Activated CD8-positive, alpha-beta memory T cell treated with anti-CD3 and anti-CD28 coated beads for 36 hours (primary cell): ENCODE results near the gene VPS50. TPM values are rescaled to one million over a fixed set of nuclear protein-coding genes. Genes with fewer than 3 reads are reported as not detected.
"Not testable (repeated sequence)": the region's sequence is repeated elsewhere in the genome, so short reads cannot be mapped to it uniquely, and the experiment has no call there.

Source experiments
- CTCF ChIA-PET: fragments of 350-600 bp; sonication (Branson Sonifier 250); formaldehyde crosslinking; loops from one replicate; lab custom pipeline; 2021; ENCODE audit warnings: antibody characterized with exemption; lab: Charles Lee
- POLR2A ChIA-PET: fragments of 350-600 bp; sonication (Branson Sonifier 250); formaldehyde crosslinking; loops from one replicate; lab custom pipeline; 2021; ENCODE audit warnings: antibody characterized with exemption; lab: Charles Lee
- total RNA-seq, 2 experiments: library from RNA; stranded (reverse); gene quantifications; one replicate each; pipeline ENCODE4 v1.2.3, GENCODE V29; 2021

Gene VPS50
- total RNA-seq, 2 experiments from 2014 or later = 24.7 to 26.0 TPM

- ChIA-PET POLR2A (no interaction called here), CTCF (no interaction called here)
Measured at GRCh38 chr7:93310346-93310745, 78.2 kb downstream of the VPS50 start.

DNA sequence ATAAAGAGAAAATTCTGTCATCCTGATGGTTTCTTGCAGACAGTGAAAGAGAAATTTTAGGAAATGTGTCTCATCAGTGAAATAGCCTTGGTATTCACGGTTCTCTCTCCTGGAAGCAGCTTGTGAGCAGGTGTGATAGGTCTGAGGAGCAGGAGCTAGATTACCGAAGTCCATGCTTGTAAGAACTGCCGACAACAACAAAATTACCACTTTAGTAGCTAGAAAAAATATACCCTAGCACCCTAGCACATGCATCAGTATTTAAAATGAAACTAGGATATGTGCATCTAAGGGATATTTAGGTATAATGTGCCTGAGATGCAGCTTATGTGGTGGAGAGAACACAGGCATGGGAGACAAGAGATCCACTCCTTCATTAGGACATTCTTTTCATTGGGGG, 82.3 kb downstream of the VPS50 start:
- ChIA-PET POLR2A (no interaction called here), CTCF (no interaction called here)

DNA sequence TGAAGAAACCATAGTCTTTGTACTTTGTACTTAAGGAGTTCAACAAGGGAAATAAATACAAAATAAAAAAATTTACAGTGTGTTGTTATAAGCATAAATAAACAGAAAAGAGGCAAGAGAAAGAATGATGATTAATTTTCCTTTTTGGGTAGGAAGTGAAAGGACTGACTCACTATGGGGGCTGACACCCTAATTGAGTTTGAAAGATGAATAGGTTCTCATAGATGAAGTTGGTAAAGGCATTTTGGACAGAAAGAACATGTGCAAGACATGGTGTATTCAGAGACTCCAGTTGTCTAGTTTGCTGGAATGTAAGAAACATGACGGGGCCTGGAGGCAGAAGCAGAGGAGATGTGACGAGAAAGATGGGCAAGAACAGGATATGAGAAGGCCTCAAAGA, 83.7 kb downstream of the VPS50 start:
- POLR2A ChIA-PET = no interaction called here
- CTCF ChIA-PET = no interaction called here

GRCh38 chr7:93316730-93317129, 84.6 kb downstream of the VPS50 start:
- ChIA-PET POLR2A (no interaction called here), CTCF (no interaction called here)

DNA sequence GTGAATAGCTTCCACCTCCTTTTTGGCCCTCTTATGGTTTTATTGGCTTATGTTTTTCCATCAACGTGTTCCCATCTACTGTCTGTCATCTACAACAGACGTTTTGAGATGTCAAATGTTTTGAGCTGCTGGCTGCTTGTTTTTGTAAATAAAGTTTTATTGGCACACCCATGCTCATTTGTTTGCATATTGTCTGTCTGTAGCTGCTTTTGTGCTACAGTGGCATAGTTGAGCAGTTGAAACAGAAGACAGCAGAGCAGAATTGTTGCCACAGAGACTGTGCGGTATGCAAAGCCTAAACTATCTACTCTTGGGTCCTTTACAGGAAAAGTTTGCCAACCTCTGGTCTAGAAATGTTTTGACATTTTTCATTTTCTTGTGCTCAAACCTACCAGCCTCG, 88.7 kb downstream of the VPS50 start:
- ChIA-PET CTCF (no interaction called here), POLR2A (no interaction called here)

DNA sequence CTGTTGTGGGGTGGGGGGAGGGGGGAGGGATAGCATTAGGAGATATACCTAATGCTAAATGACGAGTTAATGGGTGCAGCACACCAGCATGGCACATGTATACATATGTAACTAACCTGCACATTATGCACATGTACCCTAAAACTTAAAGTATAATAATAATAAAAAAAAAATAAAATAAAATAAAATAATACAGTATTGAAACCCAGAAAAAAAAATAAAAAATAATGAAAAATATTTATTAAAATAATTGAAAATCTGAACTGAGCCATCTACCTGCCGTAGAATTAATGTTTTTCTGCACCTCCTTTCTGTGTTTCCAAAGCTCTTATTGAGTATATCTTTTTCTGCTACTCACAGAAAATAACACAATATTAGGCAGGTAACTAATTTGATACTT, 94.1 kb downstream of the VPS50 start:
- POLR2A ChIA-PET, CTCF ChIA-PET: not testable (repeated sequence)

DNA sequence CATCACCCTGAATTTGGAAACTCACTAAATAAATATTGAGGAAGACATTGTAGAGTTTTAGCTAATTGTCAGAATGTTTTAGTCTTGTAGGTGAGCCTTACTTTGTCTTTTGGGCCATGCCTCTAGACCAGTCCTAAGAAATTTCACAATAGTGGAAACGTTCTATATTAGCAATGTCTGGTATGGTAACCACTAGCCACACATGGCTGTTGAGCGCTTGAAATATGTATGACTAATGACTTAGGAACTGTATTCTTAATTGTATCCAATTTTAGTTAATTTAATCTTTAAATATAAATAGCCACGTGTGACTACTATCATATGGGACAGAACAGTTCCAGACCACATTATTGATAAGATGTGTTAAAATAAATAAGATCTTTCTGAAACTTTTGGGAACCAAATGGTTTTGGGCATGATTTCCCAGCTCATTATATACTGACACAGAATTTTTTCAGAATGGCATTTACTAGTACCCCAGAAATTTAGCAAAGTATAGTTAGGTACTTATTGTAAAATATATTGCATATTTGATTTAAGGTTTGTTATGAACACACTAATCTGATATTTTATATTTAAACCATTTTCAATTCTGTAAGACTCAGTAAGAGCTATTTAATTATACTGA, 95.0 kb downstream of the VPS50 start:
- ChIA-PET POLR2A (no interaction called here), CTCF (no interaction called here)

- POLR2A ChIA-PET = no interaction called here
- CTCF ChIA-PET = no interaction called here
Measured at GRCh38 chr7:93331706-93332105, 99.5 kb downstream of the VPS50 start.

DNA sequence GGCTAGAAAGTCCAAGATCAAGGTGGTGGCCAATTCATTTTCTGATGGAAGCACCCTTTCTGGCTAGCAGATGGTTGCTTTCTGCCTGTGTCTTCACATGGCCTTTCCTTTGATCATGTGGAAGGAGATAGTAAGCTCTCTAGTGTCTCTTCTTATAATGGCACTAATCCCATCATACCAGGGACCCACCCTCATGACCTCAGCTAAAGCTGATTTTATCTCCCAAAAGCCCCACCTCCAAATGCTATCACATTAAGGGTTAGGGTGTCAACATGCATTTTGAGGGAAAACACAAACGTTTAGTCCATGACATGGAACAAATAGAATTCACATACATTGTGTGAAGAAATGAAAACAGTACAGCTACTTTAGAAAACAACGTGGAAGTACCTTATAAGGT, 100.0 kb downstream of the VPS50 start:
- POLR2A ChIA-PET = no interaction called here
- CTCF ChIA-PET = no interaction called here

- ChIA-PET POLR2A (no interaction called here), CTCF (no interaction called here)
Measured at GRCh38 chr7:93337052-93337451, 104.9 kb downstream of the VPS50 start.

DNA sequence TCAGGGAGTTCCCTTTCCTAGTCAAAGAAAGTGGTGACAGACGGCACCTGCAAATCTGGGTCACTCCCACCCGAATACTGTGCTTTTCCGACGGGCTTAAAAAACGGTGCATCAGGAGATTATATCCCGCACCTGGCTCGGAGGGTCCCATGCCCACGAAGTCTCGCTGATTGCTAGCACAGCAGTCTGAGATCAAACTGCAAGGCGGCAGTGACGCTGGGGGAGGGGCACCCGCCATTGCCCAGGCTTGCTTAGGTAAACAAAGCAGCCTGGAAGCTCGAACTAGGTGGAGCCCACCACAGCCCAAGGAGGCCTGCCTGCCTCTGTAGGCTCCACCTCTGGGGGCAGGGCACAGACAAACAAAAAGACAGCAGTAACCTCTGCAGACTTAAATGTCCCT, 110.0 kb downstream of the VPS50 start:
- POLR2A ChIA-PET, CTCF ChIA-PET: not testable (repeated sequence)

GRCh38 chr7:93350338-93350737, 118.2 kb downstream of the VPS50 start:
- POLR2A ChIA-PET = no interaction called here
- CTCF ChIA-PET = no interaction called here

- ChIA-PET CTCF (no interaction called here), POLR2A (no interaction called here)
Measured at GRCh38 chr7:93352881-93353280, 120.7 kb downstream of the VPS50 start.

DNA sequence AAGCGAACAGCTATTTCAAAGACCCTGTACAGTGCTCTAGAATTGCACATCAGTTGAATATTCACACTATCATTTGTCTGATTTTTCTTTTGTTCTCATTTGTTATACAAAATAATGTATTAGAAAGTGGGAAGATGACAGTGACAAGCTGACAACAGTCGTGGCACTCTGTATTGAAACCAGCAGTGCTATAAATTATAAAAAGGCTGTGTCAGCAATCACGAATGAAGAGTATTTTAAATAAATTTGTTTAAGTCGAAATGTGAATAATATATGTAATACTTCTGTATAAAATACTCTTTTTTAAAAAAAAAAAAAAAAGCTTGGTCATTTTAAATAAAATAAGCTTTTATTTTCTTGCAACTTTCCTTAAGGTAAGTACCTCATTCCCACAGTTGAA, 122.6 kb downstream of the VPS50 start:
- CTCF ChIA-PET = no interaction called here
- POLR2A ChIA-PET = interaction anchor here (0.5 kb wide), 1 partner anchor 76 kb away, joined by 5 read pairs; no protein-coding TSS in a partner anchor

DNA sequence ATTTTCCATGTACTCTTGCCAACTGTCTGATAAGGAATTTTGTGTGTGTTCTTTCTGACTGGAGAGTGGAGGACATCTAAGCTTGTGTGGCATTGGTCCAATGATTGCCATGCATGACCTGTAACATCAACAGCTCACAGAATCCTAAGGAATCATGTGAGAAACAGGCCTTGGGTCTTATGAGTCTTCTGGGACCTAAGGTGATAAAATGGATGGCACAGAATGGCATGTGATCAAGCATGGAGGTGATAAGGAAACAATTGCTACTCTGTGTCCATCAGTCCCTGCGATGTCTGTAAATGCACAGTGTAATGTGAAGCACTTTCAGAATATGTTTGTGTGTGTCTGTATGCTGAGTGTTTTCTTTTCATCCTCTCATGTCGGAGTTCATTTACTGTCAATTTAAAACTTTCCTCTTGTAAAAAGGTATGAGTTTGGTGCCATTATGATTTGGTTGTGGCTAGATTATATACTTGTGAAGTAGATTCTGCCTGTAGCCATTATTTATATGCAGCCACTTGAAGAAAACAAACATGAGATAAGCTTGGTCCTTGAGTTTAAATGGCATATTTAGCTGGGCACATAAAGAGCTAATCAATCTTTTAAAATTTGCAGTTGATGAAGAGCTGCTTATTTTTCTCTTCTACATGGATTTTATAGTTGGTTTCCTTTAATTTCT, 127.5 kb downstream of the VPS50 start:
- CTCF ChIA-PET = no interaction called here
- POLR2A ChIA-PET = no interaction called here

- POLR2A ChIA-PET = no interaction called here
Measured at GRCh38 chr7:93361853-93362252, 129.7 kb downstream of the VPS50 start.

GRCh38 chr7:93364806-93365205, 132.6 kb downstream of the VPS50 start:
- ChIA-PET POLR2A (no interaction called here), CTCF (no interaction called here)

More at GRCh38 chr7:93361853-93362252, 129.7 kb downstream of the VPS50 start:
- CTCF ChIA-PET = no interaction called here

- CTCF ChIA-PET = no interaction called here
- POLR2A ChIA-PET = no interaction called here
Measured at GRCh38 chr7:93365341-93365740, 133.2 kb downstream of the VPS50 start.

DNA sequence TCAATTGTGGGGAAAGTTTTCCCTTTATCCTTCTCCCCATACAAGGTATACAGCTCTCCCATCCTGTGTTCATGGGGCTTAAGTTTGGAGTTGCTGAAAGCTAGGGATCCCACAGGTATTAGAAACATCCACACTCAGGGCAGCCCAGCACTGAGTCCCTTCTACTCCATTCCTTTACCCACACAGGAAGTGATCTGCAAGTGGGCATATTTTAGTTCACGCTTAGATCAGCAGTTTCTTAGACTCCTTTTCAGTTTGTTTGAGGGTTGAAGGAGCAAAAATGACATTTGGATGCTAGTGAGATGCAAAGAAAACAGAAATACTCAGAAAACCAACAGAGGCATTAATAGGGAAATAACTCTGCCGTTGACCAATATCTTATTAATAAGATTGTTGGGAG, 134.7 kb downstream of the VPS50 start:
- ChIA-PET CTCF (no interaction called here), POLR2A (no interaction called here)

GRCh38 chr7:93367254-93367653, 135.1 kb downstream of the VPS50 start:
- CTCF ChIA-PET = no interaction called here

DNA sequence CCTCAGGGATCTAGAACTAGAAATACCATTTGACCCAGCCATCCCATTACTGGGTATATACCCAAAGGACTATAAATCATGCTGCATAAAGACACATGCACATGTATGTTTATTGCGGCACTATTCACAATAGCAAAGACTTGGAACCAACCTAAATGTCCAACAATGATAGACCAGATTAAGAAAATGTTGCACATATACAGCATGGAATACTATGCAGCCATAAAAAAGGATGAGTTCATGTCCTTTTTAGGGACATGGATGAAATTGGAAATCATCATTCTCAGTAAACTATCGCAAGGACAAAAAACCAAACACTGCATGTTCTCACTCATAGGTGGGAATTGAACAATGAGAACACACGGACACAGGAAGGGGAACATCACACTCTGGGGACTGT, 138.8 kb downstream of the VPS50 start:
- CTCF ChIA-PET, POLR2A ChIA-PET: not testable (repeated sequence)

More at GRCh38 chr7:93367254-93367653, 135.1 kb downstream of the VPS50 start:
- POLR2A ChIA-PET = no interaction called here
